GM18520 (cell line): ENCODE data around the gene ATP8A1.
"Not testable (repeated sequence)": the region's sequence is repeated elsewhere in the genome, so short reads cannot be mapped to it uniquely, and the experiment has no call there.

Experiments
- ATAC-seq: cut with Tn5 transposase; IDR thresholded peaks from one replicate; pipeline ENCODE4 v1.9.1; 2021; ENCODE audit not compliant: unreplicated experiment

Gene ATP8A1

DNA sequence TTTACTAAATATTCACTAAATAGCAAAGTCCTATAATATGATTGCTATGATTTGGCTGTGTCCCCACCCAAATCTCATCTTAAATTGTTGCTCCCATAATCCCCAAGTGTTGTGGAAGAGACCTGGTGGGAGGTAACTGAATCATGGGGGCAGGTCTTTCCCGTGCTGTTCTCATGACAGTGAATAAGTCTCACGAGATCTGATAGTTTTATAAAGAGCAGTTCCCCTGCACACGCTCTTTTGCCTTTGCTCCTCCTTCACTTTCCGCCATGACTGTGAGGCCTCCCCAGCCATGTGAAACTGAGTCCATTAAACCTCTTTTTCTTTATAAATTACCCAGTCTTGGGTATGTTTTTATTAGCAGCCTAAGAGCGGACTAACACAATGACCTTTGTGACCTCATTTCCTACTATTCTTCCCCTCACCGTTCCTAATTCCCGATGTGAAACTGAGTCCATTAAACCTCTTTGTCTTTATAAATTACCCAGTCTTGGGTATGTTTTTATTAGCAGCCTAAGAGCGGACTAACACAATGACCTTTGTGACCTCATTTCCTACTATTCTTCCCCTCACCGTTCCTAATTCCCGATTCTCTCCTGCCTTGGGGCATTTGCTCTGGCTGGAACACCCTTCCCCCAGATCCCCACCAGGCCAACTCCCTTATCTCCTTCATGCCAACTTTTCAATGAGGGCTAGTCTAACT is 4.2 kb downstream of the ATP8A1 start:
- not testable (repeated sequence) for ATAC-seq

DNA sequence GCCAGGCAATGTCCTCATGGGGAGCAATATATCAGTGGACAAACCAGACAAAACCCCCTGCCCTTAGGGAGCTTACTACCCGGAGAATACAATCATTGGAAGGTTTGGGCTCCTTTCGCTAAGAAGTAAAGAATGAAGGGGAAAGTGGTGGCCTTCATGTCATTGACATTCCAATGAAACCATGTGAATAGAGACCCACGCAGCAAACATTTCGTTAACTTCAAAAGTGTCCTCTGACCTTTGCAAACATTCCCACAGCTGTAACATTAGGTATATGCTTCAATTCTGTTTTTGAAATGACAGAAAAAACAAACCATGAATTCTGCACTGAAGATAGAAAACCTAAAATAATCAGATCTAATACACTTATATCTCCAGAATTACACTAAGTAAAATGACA is 7.0 kb downstream of the ATP8A1 start:
- ATAC-seq: no peak

DNA sequence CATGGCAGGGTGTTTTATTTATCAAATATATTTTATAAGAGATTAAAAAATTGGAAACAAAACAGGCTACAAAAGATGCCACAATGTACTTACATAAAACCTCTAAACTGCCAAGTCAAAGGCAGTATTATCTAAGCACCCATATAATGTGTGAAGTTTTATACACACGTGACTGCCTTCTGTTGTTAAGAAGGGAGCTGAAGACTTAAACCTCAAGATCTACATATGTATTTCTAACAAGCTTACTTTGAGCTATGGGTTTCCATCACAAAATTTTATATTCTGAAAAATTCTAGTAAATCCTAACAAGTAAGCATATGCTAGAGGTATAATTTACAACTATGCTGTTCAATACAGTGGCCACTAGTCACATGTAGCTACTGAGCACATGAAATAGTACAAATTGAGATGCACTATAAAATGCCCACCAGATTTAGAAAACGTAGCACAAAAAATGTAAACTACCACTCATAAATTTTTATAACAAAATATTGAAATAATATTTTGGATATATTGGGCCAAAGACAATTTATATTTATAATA is 9.8 kb downstream of the ATP8A1 start:
- ATAC-seq: peak; percentile 26

DNA sequence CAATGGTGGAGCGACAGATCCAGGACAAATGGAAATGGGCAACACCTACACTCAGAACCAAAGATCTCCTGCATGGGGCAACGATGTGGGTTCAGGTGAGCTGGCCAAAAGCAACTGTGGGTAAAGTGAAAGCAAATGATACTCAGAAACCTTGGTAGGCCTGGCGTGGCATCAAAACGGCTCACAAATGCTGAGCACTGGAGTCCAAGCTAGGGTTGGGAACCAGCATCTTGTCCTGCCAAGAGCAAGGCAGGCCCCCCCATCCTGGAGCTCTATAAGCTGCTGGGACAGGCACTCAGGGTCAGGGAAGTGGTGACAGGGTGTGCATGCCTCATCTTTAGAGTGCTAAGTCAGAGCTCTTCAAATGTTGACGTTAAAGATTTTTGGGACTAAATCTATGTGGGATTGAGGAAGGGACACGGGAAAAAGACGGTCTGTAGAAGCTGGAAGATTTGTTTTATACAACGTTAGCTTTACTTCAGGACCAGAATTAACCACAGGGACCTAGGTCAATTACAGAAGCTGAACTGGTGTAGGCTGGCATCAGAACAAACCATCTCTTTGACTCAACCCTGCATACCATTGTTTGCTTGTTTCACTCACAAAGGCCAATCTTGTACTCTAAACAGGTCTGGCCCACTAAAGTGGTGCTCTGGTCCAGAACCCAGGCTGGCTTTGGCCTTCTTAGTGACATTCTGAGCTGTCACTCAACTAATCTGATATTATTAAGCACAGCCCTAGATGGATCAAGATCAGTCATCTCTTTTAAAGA is 10.7 kb downstream of the ATP8A1 start:
- ATAC-seq: no peak

DNA sequence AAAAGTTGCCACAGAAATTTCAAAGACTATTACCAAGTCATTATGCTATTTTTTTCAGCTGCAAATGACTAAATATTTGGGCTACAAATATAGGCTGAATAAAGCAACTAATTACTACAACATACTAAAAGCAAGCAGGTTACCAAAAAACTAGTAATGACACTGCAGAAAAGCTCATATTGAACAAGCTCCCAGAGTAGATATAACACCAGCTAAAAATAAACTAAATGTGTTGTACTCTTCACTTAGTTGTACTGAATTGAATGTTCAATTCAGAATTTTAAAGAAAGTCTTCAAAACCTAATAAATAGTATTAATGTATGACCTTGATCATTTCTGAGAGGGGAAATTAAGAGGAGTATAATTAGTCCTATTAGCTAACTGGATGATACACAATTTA is 12.0 kb downstream of the ATP8A1 start:
- ATAC-seq: no peak

DNA sequence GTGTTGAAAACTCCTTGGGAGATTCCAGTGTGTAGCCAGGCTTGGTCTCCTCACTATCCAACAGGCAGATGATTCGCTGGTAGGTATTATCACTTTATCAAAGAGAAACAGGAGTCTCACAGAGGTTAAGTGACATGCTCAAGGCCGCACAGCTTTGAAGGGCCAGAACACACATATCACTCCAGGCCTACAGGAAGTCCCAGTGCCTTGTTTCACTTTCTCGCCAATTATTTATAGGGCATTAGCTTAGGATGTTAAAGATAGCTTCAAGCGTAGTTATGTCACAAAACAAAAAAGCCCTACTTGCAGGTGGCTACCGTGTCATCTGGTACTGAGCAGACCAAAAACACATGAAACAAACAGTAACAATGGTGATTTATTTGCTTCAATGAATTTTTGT is 13.2 kb downstream of the ATP8A1 start:
- ATAC-seq: peak; percentile 46

DNA sequence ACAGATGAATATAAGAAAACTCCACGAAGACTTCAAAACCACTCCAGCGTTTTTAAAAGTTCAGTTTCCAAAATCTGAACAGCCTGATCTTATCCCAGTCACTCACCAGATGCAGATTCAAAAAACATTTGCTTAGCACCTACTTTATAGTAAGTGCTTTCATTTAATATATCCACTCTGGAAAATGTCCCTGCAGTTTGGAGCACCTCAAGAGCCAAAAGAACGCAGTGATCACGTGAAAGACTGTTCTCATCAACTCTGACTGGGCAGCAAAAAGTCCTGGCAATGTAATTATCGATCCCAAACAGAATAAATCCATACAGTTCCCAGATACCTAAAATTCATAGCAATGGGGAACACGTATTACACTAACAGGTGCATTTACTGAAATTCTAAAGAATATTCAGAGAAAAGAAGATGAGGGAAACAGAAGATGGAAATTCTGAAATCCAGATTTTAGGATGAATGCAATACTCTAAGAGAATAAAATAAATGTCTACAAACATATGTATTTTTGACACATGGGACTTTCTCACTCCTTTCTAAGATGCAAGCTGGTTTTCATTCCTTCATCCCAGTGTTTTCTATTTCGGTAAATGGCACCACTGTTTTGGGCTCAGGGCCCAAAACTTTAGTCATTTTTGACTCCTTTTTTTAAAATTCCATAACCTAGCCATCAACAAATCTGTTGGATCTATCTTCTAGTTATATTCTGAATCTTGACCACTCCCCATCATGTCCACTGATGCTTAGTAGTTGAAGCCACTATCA is 13.9 kb downstream of the ATP8A1 start:
- no peak for ATAC-seq

DNA sequence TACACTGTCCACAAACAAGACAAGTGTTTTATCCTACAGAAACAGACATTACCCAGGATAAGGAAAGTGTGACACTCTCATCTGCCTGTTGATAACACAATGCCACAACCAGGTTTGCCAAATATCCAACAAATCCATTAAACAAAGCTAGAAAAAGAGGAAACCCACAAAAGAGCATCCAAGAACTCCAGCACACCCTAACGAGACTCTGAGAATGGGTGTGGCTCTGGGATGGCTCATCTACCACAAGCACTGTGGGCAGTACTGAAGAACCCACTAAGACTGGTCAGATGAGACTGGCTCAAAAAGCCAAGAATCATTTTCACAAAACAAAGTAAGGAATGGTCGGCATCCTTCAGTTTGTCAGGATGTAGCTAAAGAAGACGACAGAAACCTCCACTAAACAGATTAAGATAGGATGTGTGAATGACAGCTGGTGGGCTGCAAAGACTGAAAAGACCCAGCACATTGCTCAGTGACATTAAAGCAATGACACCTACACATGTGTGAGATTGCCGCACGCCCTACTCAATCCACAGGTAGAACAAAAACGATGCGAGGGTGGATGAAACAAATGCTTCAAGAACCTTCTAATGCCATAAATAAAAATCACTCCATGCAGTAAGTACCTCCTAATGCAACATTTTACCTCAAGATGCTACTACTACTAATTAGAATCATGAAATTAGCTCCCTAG is 14.7 kb downstream of the ATP8A1 start:
- no peak for ATAC-seq

DNA sequence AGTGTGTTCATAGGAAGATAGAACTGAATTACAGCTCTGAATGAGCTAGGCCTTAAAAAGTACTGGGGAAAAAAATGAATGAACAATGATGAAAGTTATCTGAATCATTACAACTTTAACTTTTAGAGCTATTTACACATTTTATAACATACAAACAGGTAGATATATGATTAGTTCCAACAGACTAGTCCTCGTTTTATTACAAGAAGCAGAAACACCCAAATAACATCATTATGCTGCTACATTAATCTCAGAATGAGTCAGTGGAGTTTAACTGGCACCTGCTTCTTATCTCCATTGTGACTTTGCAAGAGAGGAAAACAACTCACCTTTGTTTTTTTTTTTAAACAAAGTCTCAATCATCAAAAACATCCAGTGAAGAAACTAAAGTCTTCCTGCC is 15.2 kb downstream of the ATP8A1 start:
- no peak for ATAC-seq

DNA sequence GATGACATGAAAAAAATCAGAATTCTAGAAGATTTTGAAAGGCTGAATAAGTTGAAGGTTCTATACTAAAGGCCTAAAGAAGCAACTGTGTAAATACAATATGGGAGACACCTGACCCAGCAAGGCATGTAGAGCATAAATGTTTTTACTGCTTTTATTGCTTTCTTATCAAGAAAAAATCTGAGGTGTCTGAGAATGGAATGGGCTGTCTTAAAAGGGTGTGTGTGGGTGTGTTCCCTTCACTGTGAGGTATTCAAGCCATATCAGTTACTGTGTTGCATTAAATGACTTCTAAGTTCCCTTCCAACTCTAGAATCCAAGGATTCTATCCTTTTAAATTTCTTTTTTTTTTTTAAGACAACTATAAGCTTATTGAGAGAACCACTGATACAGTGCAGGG is 15.7 kb downstream of the ATP8A1 start:
- no peak for ATAC-seq

DNA sequence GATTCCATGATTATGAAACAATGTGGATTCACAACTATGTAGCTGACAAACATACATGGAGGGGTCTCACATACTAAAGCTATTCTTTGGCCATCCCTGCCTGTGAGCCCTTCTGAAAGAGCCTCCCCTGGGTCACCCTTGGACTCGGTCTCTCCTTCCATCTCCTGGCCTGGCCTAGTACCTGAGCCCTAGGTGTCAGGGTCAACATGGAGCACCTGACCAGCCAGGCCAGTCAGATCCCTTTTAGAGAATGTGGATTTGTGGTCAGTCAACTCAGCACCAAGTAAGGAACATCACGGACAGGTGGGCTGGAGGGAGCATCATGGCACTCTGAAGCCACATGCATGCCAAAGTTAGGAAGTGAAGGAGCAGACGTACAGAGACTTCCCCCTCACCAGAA is 16.3 kb downstream of the ATP8A1 start:
- no peak for ATAC-seq

DNA sequence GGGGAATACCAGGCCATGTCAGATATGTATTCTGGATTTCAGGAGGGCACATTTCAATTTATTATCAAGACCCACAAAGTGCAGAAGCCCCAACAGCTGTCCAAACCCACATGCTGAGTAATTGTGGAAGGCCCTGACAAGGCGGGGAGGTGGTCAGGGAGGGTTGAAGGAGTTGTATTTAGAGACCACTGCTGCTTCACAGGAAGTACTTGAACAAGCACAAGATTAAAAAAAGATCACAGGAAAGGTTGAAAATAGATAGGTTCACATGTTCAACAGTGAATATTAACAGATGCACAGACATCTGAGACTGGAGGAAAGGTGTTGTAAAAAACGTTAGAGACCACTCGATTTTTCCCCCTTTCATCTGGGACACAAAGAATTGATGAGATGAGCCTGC is 17.9 kb downstream of the ATP8A1 start:
- peak; percentile 51 for ATAC-seq

DNA sequence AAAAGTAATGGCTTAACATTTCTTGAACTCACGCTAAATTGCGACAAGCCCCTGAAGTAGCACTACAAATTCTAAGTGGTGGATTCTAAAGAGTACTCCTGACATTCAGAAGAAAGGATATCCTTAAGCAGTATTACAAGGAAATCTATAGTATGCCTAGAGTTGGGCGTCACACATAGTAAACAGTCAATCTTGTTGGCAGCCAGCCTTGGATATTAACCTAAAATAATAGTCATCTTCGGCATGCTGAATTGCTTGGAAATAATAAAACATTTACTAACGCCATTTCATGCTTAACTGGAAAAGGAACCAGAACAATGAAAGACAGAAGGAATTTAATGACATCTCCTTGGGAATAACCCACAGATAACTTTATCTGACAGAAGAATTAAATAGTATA is 18.6 kb downstream of the ATP8A1 start:
- no peak for ATAC-seq

DNA sequence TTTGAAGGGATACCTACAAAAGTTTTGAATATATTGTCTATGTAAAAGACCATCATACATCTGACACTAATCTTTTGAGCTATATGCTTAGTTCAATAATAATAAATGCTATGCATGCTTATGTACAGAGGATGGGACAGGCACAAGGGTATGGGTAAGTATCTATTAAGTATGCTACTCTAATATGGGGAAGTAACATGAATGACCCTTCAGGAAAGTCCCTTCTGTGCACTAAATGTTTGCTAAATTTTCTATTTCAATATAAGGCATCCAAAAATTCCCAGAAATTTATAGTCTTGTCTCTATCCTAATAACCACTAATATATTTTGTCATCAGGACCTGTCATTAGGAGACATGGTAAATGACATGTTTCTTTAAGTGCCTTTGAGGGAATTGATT is 19.0 kb downstream of the ATP8A1 start:
- ATAC-seq: no peak

DNA sequence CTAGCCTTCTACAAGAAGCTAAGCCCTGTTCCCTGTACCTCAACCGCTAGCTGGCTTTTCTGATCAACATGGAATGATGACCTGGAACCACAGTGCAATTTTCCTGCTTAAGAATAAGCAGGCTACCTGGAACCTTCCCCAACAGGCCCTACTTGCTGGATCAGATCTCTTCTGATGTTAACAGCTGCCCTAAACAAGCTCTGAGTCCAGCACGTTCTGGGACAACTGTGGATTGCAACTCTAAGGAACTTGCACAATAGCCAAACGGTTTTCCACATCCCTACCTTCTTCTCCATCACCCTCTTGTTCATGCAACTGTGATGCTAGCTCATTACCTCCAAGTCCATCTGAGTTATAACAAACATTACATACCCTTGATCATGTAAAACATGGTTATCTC is 19.8 kb downstream of the ATP8A1 start:
- ATAC-seq: no peak

DNA sequence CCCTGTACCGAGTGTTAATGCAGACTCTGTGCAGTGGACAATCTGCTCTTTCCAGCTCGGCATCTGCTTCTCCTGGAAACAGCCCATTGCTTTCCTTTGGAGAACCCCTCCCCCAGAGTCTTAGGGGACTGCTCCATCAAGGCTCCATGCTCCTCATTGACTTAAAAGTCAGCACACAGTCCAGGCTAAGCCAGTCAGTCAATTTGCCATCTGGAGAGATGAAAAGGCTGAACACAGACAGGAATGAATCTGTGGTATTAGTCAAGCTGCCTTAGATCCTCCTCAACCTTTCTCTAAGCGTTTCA is 20.3 kb downstream of the ATP8A1 start:
- ATAC-seq: no peak

DNA sequence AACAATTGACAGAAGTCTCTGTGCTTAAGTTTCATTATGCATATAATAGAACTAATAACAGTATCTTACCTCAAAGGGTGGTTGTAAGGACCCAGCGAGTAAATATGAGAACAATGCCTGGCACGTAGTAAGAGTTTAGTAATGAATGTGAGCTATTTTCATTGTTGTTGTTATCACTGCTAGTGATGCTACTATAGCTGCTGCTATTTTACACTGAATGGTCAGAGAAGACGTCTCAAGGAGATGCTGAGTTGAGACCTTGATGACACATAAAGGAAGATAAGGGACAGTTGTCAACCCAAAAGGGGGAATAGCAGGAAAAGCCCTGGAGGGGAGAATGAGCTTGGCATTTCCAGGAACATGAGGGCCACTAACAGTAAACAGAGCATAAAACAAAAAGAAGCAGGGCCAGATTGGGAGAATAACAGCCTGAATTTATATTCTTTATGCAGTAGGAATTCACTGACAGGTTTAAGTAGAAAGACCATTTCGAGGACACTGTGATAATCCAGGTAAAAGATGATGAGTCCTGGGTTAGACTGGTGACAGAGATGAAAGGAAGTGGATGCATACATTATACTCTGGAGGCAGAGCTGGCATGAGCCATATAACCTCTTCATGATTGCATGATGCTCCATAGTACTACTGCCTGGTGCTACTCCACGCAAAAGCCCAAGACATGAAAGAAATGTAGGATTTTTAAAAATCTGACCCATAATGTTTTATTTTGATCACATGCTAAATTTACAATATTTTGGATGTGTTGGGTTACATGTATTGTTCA is 23.1 kb downstream of the ATP8A1 start:
- peak; percentile 76 for ATAC-seq

DNA sequence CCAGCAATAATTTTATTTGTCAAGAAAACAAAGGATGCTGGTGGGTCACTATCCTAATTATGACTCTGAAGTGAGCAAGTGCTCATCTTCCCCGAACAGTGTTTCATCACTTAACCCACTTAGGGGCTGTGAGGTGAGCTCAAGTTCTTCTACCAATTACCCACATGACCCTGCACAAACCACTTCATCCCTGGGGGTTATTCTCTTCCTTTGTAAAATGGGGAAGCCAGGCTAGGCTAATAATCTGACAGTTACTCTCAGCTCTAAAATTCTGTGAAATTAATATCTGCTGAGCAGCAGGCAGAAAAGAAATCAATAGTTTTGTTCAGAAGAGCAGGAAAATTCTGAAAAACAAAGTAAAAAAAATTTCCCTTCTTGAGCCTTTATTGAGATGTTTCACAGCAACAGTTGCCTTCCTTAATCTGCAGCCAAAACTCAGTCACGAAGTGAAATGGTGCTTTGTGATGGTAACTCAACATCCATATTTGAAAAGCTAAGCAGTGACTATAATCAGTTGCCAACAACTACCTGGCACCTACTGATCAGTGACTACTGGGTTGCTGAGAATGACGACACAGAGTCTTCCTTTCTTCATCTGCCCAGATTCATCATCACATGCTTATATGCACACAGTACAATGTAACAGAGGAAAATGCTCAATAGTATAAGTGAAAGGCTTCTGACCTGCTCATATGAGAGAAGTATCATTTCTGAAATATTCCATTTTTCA is 24.1 kb downstream of the ATP8A1 start:
- ATAC-seq: no peak

DNA sequence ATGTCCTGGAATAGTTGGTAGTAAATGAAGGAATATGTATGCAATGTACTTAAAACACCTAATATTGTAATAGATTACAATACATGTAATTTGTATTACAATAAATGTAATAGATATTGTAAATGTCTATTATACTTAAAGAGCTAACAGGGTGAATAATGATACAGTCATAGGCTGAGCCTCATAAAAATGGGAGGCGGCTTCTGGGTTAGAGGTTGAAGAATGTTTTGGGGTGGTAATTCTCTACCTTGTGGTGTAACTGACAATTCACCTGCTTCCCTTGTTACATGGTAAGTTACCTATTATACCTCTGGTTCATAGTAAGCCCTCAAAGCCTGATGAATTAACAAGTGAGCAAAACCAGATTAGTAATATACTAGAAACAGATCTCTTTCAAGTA is 26.0 kb downstream of the ATP8A1 start:
- ATAC-seq: no peak

DNA sequence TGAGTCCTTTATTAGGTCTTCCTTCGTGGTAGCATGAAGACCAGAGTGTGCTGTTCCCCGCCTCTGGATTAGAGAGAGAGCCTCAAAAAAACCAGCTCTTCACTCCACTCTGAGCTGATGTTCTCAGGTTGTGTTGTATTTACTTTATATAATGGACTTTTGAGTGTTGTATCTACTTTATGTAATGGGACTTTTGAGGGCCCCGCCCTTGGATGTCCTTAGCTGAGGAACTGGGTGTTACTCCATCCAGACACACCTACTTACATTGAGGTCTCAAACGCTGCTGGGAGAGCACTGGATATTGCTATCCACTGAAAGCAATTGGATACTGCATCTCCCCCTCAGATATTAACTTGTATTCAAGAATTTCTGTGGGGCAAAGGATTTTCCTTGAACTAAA is 28.2 kb downstream of the ATP8A1 start:
- ATAC-seq: no peak
